K562 (cell line): ENCODE measurements around the gene VWF. TPM values are rescaled to one million over a fixed set of nuclear protein-coding genes. Genes with fewer than 3 reads are reported as not detected.
A peak's percentile ranks its signal among the peaks of the same experiment; 100 is the strongest.

ENCODE experiments used
- ATAC-seq: fragments of 200-7000 bp; cut with Tn5 transposase; 3 replicates; pipeline ENCODE4 v1.9.1; 2020; ENCODE audit warnings: moderate library complexity
- BruUV-seq: library from RNA; stranded (reverse); fragments of 400-500 nt; replicated peaks from 2 replicates; lab custom pipeline; 2021; lab: Mats Ljungman, UMichigan
- CTCF ChIA-PET: fragments of 300-600 bp; formaldehyde crosslinking; extraction: SDS; loops from one replicate; lab custom pipeline; 2021; ENCODE audit warnings: low intra/inter-chr PET ratio; lab: Yijun Ruan, JAX
- POLR2A ChIA-PET: fragments of 300-600, 350-650 bp; sonication (Branson Sonifier 250); formaldehyde crosslinking; extraction: SDS; loops from one replicate; lab custom pipeline; 2021; ENCODE audit warnings: antibody characterized with exemption, inconsistent platforms; lab: Yijun Ruan, JAX
- DNase-seq, 4 experiments: peaks; one replicate each; pipeline versions ENCODE4 v3.0.0 to v3.0.0-alpha.2; 2011 to 2018; ENCODE audit warnings: low spot score in 3 of 4, mixed read lengths in 3 of 4; ENCODE audit errors: extremely low read depth in 1 of 4
- FAIRE-seq: peaks from 2 replicates; lab custom pipeline; 2011; peaks lifted over from hg19 to GRCh38; lab: Jason Lieb, UNC
- H2AFZ ChIP-seq: 2 replicates; pipeline ENCODE4 v1.6.0; 2011; ENCODE audit warnings: low read depth, low read length, control low read depth, inconsistent platforms
- H3K27ac ChIP-seq: fragments of 200-600 bp; 3 replicates; pipeline ENCODE4 v1.8.0; 2011; ENCODE audit warnings: low read depth, mild to moderate bottlenecking, control low read depth, inconsistent platforms, low read length, moderate library complexity, mixed read lengths; ENCODE audit errors: extremely low read depth
- H3K27me3 ChIP-seq, 2 experiments: fragments of 300-600 bp in 1 of 2; 2 replicates in 1 of 2; 3 replicates in 1 of 2; pipeline versions ENCODE4 v1.6.0 to v1.8.0; 2011; ENCODE audit warnings: inconsistent platforms in 2 of 2, low read length in 2 of 2, mild to moderate bottlenecking in 1 of 2, mixed read lengths in 1 of 2, moderate library complexity in 1 of 2; ENCODE audit not compliant: control insufficient read depth in 2 of 2, insufficient read depth in 2 of 2
- H3K36me3 ChIP-seq: fragments of 300-600 bp; 3 replicates; pipeline ENCODE4 v1.8.0; 2011; ENCODE audit warnings: mild to moderate bottlenecking, low read length, inconsistent platforms; ENCODE audit not compliant: control insufficient read depth, insufficient read depth
- H3K4me1 ChIP-seq, 2 experiments: fragments of 200-600 bp in 1 of 2; replicated peaks in 1 of 2; 2 replicates in 1 of 2; 3 replicates in 1 of 2; pipeline versions ENCODE4 v1.5.1 to v1.8.0; 2011; ENCODE audit warnings: inconsistent platforms in 2 of 2, low read length in 2 of 2, mild to moderate bottlenecking in 1 of 2, mixed read lengths in 1 of 2, moderate library complexity in 1 of 2; ENCODE audit not compliant: control insufficient read depth in 2 of 2, insufficient read depth in 2 of 2
- H3K4me2 ChIP-seq: 2 replicates; pipeline ENCODE4 v1.6.1; 2011; ENCODE audit warnings: low read length, control low read depth, inconsistent platforms, mixed read lengths; ENCODE audit not compliant: insufficient read depth
- H3K4me3 ChIP-seq: fragments of 200-600 bp; sonication (generic), shearing (Covaris generic); 2 replicates; pipeline ENCODE4 v1.5.1; 2016; ENCODE audit warnings: control low read depth, inconsistent platforms
- H3K79me2 ChIP-seq: fragments of 200-600 bp; 3 replicates; pipeline ENCODE4 v1.8.0; 2011; ENCODE audit warnings: low read length, inconsistent platforms; ENCODE audit not compliant: control insufficient read depth, insufficient read depth
- H3K9ac ChIP-seq, 2 experiments: 2 replicates each; pipeline versions ENCODE4 v1.6.0 to v1.6.1; 2011; ENCODE audit warnings: low read depth in 2 of 2, low read length in 2 of 2, control low read depth in 1 of 2, inconsistent platforms in 1 of 2, mild to moderate bottlenecking in 1 of 2, mixed read lengths in 1 of 2; ENCODE audit not compliant: insufficient read depth in 1 of 2
- H3K9me1 ChIP-seq: one replicate; pipeline ENCODE4 v1.6.0; 2011; ENCODE audit warnings: inconsistent platforms, mild to moderate bottlenecking, low read length, moderate library complexity; ENCODE audit not compliant: control insufficient read depth, insufficient read depth
- H3K9me3 ChIP-seq: replicated peaks from 2 replicates; pipeline ENCODE4 v1.5.1; 2011; ENCODE audit warnings: low read depth, low read length, inconsistent platforms; ENCODE audit not compliant: control insufficient read depth, insufficient read depth
- H4K20me1 ChIP-seq: replicated peaks from 2 replicates; pipeline ENCODE4 v1.6.1; 2011; ENCODE audit warnings: low read length, inconsistent platforms, mixed read lengths; ENCODE audit not compliant: control insufficient read depth, insufficient read depth
- SAFB ChIP-seq: fragments of 200-400 bp; formaldehyde crosslinking; IDR thresholded peaks from 2 replicates; pipeline ENCODE4 v1.6.1; 2017; ENCODE audit warnings: low read depth, low read length, borderline replicate concordance
- WGBS: fragments of 100-300 bp; shearing (Covaris generic); methylation state at CpG from one replicate; pipeline ENCODE4 v1.1.6; 2016; ENCODE audit warnings: low coverage, mixed read lengths; ENCODE audit not compliant: insufficient coverage; ENCODE audit errors: missing lambda C conversion rate; 5-methylcytosine and 5-hydroxymethylcytosine counted together
- in situ Hi-C: fragments of 300-500 bp; cut with MboI; formaldehyde crosslinking; loops from 4 replicates; pipeline ENCODE4 v1.15.0; 2018; ENCODE audit warnings: inconsistent platforms, mixed read lengths
- intact Hi-C: fragments of 100-400 bp; cut with micrococcal nuclease; formaldehyde crosslinking; loops from 2 replicates; pipeline ENCODE4 v1.14.2; 2022
- polyA plus RNA-seq, 8 experiments: library from polyadenylated mRNA; depleted of rRNA in 4 of 8; stranded (reverse) in 5 of 8; unstranded in 3 of 8; fragments of >200 nt; fragmentation: Nextera tagmentation in 2 of 8; fragmentation: Illumina TruSeq in 1 of 8; extraction: Ambion mirVana in 2 of 8; extraction: Trizol in 1 of 8; gene quantifications; 2 replicates each; pipeline versions ENCODE4 v1.2.1 to v1.2.3, GENCODE V29; 2011 to 2014; ENCODE audit warnings: inconsistent platforms in 1 of 8, missing spikeins in 1 of 8
- total RNA-seq, 7 experiments: library from RNA; depleted of rRNA in 6 of 7; stranded (reverse); fragments of >200 nt in 6 of 7; fragmentation: Illumina TruSeq in 2 of 7; extraction: Trizol in 2 of 7; gene quantifications; 2 replicates each; pipeline versions ENCODE4 v1.2.1 to v1.2.3, GENCODE V29; 2011 to 2021; ENCODE audit warnings: low replicate concordance in 1 of 7
- TF ChIP-seq, protein P1 (sequence below), 3 experiments: IDR thresholded peaks in 2 of 3; conservative IDR thresholded peaks in 1 of 3; 2 replicates each; pipeline ENCODE4 v1.5.1; 2011 to 2012; ENCODE audit warnings: low read length in 3 of 3, mild to moderate bottlenecking in 3 of 3, control low read depth in 2 of 3, improper control_type of control experiment in 1 of 3, inconsistent platforms in 1 of 3, low read depth in 1 of 3, mixed read lengths in 1 of 3, moderate library complexity in 1 of 3; ENCODE audit not compliant: insufficient read depth in 2 of 3

VWF gene
- total and polyA plus RNA-seq, 9 of the 15 experiments (the other 6 are each of a cell fraction or from before 2014, with no cell fraction given): 0.53 TPM; not detected in 8

DNA sequence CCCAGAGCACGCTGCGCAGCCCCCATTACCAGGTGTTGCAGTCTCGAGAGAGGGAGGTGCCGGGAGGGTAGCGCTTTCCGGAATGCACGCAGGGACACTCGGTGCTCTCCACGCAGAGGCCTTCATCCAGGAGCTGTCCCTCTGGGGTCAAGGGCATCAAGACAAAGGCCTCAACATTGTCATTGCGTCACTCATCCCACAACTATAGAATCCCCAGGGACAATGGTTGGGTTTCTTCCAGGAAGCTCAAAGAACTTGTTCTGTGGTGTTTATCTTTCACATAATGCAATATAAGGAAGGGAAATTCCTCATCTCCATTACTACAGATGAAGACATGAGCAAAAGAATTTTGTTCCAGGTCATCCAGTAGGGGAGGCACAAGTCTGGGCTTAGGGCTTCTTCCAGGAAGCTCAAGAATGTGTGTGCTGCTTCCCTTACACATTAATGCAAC lies 52.1 kb downstream of the VWF start:
- ATAC-seq (no peak), DNase-seq (no peak), FAIRE-seq (no peak)
- ChIA-PET POLR2A (no interaction called here), CTCF (interaction anchor here (0.6 kb wide), 1 partner anchor 1971 kb away, joined by 3 read pairs; no protein-coding TSS in a partner anchor)
- TF ChIP-seq SAFB: no peak
- TF ChIP-seq, protein P1, sequence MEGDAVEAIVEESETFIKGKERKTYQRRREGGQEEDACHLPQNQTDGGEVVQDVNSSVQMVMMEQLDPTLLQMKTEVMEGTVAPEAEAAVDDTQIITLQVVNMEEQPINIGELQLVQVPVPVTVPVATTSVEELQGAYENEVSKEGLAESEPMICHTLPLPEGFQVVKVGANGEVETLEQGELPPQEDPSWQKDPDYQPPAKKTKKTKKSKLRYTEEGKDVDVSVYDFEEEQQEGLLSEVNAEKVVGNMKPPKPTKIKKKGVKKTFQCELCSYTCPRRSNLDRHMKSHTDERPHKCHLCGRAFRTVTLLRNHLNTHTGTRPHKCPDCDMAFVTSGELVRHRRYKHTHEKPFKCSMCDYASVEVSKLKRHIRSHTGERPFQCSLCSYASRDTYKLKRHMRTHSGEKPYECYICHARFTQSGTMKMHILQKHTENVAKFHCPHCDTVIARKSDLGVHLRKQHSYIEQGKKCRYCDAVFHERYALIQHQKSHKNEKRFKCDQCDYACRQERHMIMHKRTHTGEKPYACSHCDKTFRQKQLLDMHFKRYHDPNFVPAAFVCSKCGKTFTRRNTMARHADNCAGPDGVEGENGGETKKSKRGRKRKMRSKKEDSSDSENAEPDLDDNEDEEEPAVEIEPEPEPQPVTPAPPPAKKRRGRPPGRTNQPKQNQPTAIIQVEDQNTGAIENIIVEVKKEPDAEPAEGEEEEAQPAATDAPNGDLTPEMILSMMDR (IDR thresholded peaks at IDR 0.05 in 2 of 3, conservative IDR thresholded peaks at IDR 0.05 in 1 of 3; ENCODE audit: insufficient read depth in 2 of 3, low read depth in 1 of 3, low read length in 3 of 3): peak in 1 of 3 experiments; percentile 5; a peak in 1 of 6 replicates
- no peak overlapping the region for H3K9ac ChIP-seq
- H2AFZ ChIP-seq: no peak overlapping the region
- no peaks in the 10 kb centered on the region for H3K9me3 ChIP-seq
- no peak overlapping the region for H3K27ac ChIP-seq
- no peak overlapping the region for H3K4me2 ChIP-seq
- H3K9me1 ChIP-seq: no peaks in the 10 kb centered on the region
- no peak overlapping the region for H3K4me3 ChIP-seq
- no TSS peak for BruUV-seq
- intact Hi-C loops: no loop called here
- H4K20me1 ChIP-seq: no peaks in the 10 kb centered on the region
- peaks cover 0 to 6% of the 10 kb centered on the region in 2 experiments; a peak in 2 of 5 replicates for H3K4me1 ChIP-seq
- in situ Hi-C loops: loop anchor here (25.0 kb wide), 1 partner anchor 390 kb away; the partner anchor contains the start of genes TAPBPL and VAMP1
- peaks cover 19 to 52% of the 10 kb centered on the region in 2 experiments; a peak in 4 of 5 replicates for H3K27me3 ChIP-seq
- no peaks in the 10 kb centered on the region for H3K79me2 ChIP-seq
- WGBS: 10% methylated on average over 5 of the region's 10 CpGs
- no peaks in the 10 kb centered on the region for H3K36me3 ChIP-seq
